CD4-positive, alpha-beta T cell (primary cell): ENCODE results near the gene RRM2. TPM values are rescaled to one million over a fixed set of nuclear protein-coding genes. Genes with fewer than 3 reads are reported as not detected.

Source experiments
- ATAC-seq: fragments of 200-7000 bp; cut with Tn5 transposase; one replicate; pipeline ENCODE4 v1.10.0; 2022; ENCODE audit warnings: mild to moderate bottlenecking; ENCODE audit not compliant: poor library complexity
- CTCF ChIA-PET: fragments of 350-600 bp; sonication (Branson Sonifier 250); formaldehyde crosslinking; loops from one replicate; lab custom pipeline; 2021; ENCODE audit warnings: antibody characterized with exemption, inconsistent platforms; lab: Charles Lee
- POLR2A ChIA-PET: fragments of 350-600 bp; sonication (Branson Sonifier 250); formaldehyde crosslinking; loops from one replicate; lab custom pipeline; 2021; ENCODE audit warnings: antibody characterized with exemption, inconsistent platforms; lab: Charles Lee
- DNase-seq, 14 experiments: peaks; one replicate each; pipeline ENCODE4 v3.0.0-alpha.2; 2013 to 2020; ENCODE audit warnings: mixed read lengths in 2 of 14
- H3K27ac ChIP-seq, 2 donors: one replicate each; pipeline versions ENCODE4 v1.5.1 to v1.7.0; 2013; ENCODE audit warnings: low read length in 2 of 2, low read depth in 1 of 2, mild to moderate bottlenecking in 1 of 2
- H3K27me3 ChIP-seq, 2 experiments: 1 replicate in 1 of 2; 2 replicates in 1 of 2; pipeline versions ENCODE4 v1.6.1 to v1.7.0; 2013; ENCODE audit warnings: low read length in 2 of 2, control low read depth in 1 of 2, mild to moderate bottlenecking in 1 of 2, moderate library complexity in 1 of 2; ENCODE audit not compliant: insufficient read depth in 2 of 2, control insufficient read depth in 1 of 2
- H3K36me3 ChIP-seq: one replicate; pipeline ENCODE4 v1.6.1; 2013; ENCODE audit warnings: low read length, control low read depth; ENCODE audit not compliant: insufficient read depth
- H3K4me1 ChIP-seq: one replicate; pipeline ENCODE4 v1.6.1; 2013; ENCODE audit warnings: low read length, control low read depth; ENCODE audit not compliant: insufficient read depth
- H3K4me3 ChIP-seq: one replicate; pipeline ENCODE4 v1.5.1; 2013; ENCODE audit warnings: mild to moderate bottlenecking, low read length, moderate library complexity
- H3K9me3 ChIP-seq, 2 experiments: 1 replicate in 1 of 2; 2 replicates in 1 of 2; pipeline versions ENCODE4 v1.6.1 to v1.7.0; 2013; ENCODE audit warnings: low read length in 2 of 2, mild to moderate bottlenecking in 2 of 2, control low read depth in 1 of 2, moderate library complexity in 1 of 2; ENCODE audit not compliant: control insufficient read depth in 1 of 2, insufficient read depth in 1 of 2
- H3K27ac Mint-ChIP-seq: one replicate; pipeline ENCODE4 v1.8.0; 2020; ENCODE audit warnings: mixed read lengths
- H3K27me3 Mint-ChIP-seq: one replicate; pipeline ENCODE4 v1.8.0; 2021; ENCODE audit warnings: mixed read lengths
- H3K36me3 Mint-ChIP-seq: one replicate; pipeline ENCODE4 v1.8.0; 2021; ENCODE audit warnings: low read depth, mixed read lengths
- H3K4me1 Mint-ChIP-seq: one replicate; pipeline ENCODE4 v1.8.0; 2021; ENCODE audit warnings: low read depth, mixed read lengths
- H3K4me3 Mint-ChIP-seq: one replicate; pipeline ENCODE4 v1.8.0; 2020; ENCODE audit warnings: mild to moderate bottlenecking, mixed read lengths
- H3K9me3 Mint-ChIP-seq: one replicate; pipeline ENCODE4 v1.8.0; 2020; ENCODE audit warnings: mixed read lengths
- intact Hi-C, 2 experiments: fragments of 100-400 bp; cut with DNase I in 1 of 2; cut with micrococcal nuclease in 1 of 2; formaldehyde crosslinking; loops; one replicate each; pipeline versions ENCODE4 v1.15.1 to v1.9.0; 2023 to 2025; cut with DNase I, micrococcal nuclease
- total RNA-seq, 174 experiments: library from RNA in 2 of 174; stranded (reverse) in 2 of 174; gene quantifications; one replicate each; pipeline ENCODE4 v1.2.3 and lab custom pipeline; 2021 to 2026
- TF ChIP-seq, protein P1 (sequence below): fragments of 200-600 bp; IDR thresholded peaks from one replicate; pipeline ENCODE4 v1.8.0; 2022; ENCODE audit warnings: antibody characterized with exemption, mild to moderate bottlenecking

Gene RRM2
- total RNA-seq, 2 experiments from 2014 or later, result 1.4 to 1.6 TPM

DNA sequence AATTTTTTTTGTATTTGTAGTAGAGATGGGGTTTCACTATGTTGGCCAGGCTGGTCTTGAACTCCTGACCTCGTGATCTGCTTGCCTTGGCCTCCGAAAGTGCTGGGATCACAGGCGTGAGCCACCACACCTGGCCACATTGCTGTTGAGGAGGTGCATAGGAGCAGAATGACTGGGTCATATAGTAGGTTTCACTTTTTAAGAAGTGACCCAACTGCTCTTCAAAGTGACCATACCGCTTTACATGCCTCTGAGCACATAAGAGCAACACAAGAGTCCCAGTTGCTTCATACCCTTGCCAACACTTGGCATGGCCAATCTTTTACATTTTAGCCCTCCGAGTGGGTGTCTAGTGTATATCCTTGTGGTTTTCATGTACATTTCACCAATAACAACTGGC, 28.9 kb downstream of the RRM2 start:
- H3K9me3 Mint-ChIP-seq, result no peaks in the 10 kb centered on the region
- H3K27ac Mint-ChIP-seq, result no peak overlapping the region
- no peaks in the 10 kb centered on the region for H3K27me3 Mint-ChIP-seq
- H3K4me1 Mint-ChIP-seq, result peaks cover 12% of the 10 kb centered on the region
- H3K36me3 ChIP-seq, result no peaks in the 10 kb centered on the region
- H3K9me3 ChIP-seq, result no peaks in the 10 kb centered on the region
- intact Hi-C loops, result no loop called here
- TF ChIP-seq, protein P1, sequence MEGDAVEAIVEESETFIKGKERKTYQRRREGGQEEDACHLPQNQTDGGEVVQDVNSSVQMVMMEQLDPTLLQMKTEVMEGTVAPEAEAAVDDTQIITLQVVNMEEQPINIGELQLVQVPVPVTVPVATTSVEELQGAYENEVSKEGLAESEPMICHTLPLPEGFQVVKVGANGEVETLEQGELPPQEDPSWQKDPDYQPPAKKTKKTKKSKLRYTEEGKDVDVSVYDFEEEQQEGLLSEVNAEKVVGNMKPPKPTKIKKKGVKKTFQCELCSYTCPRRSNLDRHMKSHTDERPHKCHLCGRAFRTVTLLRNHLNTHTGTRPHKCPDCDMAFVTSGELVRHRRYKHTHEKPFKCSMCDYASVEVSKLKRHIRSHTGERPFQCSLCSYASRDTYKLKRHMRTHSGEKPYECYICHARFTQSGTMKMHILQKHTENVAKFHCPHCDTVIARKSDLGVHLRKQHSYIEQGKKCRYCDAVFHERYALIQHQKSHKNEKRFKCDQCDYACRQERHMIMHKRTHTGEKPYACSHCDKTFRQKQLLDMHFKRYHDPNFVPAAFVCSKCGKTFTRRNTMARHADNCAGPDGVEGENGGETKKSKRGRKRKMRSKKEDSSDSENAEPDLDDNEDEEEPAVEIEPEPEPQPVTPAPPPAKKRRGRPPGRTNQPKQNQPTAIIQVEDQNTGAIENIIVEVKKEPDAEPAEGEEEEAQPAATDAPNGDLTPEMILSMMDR, result no peak
- POLR2A ChIA-PET, result no interaction called here
- peaks cover 8% of the 10 kb centered on the region for H3K4me1 ChIP-seq
- ATAC-seq (no peak), DNase-seq (no peak)
- CTCF ChIA-PET, result no interaction called here
- no peaks in the 10 kb centered on the region for H3K36me3 Mint-ChIP-seq
- no peaks in the 10 kb centered on the region for H3K27me3 ChIP-seq
- no peak overlapping the region for H3K4me3 ChIP-seq
- H3K4me3 Mint-ChIP-seq, result no peak overlapping the region
- H3K27ac ChIP-seq, result no peak overlapping the region

DNA sequence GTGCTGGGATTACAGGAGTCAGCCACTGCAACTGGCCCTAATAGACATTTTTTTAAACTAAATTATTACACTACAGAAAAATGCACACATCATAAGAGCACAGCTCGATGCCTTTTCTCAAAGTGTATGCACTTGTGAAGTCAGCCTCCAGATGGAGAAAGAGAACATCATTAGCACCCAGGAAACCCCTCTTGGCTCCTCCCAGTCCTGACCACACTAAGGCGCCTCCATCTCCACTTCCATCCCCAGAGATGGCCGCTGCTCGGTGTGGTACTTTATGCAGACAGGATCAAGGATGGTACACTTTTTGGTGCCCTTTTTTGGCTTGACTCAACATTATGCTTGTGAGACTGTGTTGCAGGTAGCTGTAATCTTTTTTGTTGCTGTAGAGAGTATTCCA, 34.8 kb downstream of the RRM2 start:
- no peak overlapping the region for H3K4me3 Mint-ChIP-seq
- no peak overlapping the region for H3K27ac Mint-ChIP-seq
- Histone ChIP-seq H3K4me3 (no peak overlapping the region), H3K27me3 (no peaks in the 10 kb centered on the region), H3K36me3 (no peaks in the 10 kb centered on the region), H3K9me3 (no peaks in the 10 kb centered on the region), H3K4me1 (peaks cover 9% of the 10 kb centered on the region), H3K27ac (no peak overlapping the region)
- H3K9me3 Mint-ChIP-seq, result no peaks in the 10 kb centered on the region
- H3K27me3 Mint-ChIP-seq, result no peaks in the 10 kb centered on the region
- ChIA-PET POLR2A (no interaction called here), CTCF (interaction anchor here (0.6 to 1.3 kb wide), 2 partner anchors 26 to 42 kb away, joined by 3 to 4 read pairs; no protein-coding TSS in a partner anchor)
- TF ChIP-seq, protein P1, result no peak
- peaks cover 14% of the 10 kb centered on the region for H3K4me1 Mint-ChIP-seq
- H3K36me3 Mint-ChIP-seq, result no peaks in the 10 kb centered on the region
- ATAC-seq (no peak), DNase-seq (no peak)
- intact Hi-C loops, result no loop called here

DNA sequence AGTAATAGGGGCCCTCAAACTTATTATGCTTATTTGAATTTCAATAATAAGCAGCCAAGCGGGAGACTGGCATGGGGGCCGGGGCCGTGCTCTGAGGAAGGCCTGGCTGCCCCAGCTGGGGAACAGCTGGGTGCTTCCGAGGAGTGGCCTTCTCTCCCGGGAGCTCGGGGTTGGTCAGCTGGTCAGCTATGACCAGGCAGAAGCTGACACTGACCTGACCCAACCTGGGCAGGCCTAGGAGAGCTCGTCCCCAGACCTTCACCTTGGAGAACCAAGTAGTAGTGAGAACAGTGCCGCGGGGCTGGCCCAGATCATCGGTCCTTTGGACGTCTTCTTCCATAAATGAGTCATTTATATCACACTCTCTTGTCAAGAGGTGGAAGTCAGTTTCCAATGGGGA, 36.1 kb downstream of the RRM2 start:
- Histone ChIP-seq H3K4me3 (no peak overlapping the region), H3K4me1 (peaks cover 9% of the 10 kb centered on the region), H3K27ac (no peak overlapping the region), H3K9me3 (no peaks in the 10 kb centered on the region), H3K36me3 (no peaks in the 10 kb centered on the region), H3K27me3 (no peaks in the 10 kb centered on the region)
- no peak for DNase-seq
- intact Hi-C loops, result no loop called here
- Mint-ChIP-seq H3K36me3 (no peaks in the 10 kb centered on the region), H3K4me3 (no peak overlapping the region), H3K9me3 (no peaks in the 10 kb centered on the region), H3K27me3 (no peaks in the 10 kb centered on the region), H3K4me1 (peaks cover 14% of the 10 kb centered on the region), H3K27ac (no peak overlapping the region)
- ChIA-PET CTCF (no interaction called here), POLR2A (no interaction called here)
- ATAC-seq, result no peak
- TF ChIP-seq, protein P1, result no peak
